ENCODE results near the gene RAI14. TPM values are rescaled to one million over a fixed set of nuclear protein-coding genes. Genes with fewer than 3 reads are reported as not detected.

Gene RAI14
- total RNA-seq, 1 experiment from 2014 or later = 25.5 TPM

DNA sequence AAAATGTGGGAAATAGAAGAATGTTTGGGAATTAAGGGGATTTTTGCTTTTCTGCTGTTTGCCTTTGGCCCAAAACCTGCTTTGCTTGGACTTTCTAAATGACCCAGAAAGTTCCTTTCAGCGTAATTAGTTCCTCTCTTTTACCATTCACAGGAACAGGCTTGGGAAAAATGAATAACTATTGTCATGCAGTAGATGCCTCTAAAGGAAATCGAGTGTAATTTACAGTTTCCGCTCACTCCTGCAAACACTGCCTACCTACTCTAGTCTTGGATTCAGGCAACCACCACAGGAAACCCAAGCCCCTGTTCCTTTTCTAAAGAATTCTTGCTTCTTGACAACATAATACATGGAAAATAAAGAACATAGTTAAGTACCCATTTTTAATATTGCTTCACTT, 207.8 kb downstream of the RAI14 start:
- DNase-seq (ENCODE audit: low spot score) = no peak
- in situ Hi-C loops (cut with HindIII; ENCODE audit: low sequenced_read_pairs) = no loop called here

DNA sequence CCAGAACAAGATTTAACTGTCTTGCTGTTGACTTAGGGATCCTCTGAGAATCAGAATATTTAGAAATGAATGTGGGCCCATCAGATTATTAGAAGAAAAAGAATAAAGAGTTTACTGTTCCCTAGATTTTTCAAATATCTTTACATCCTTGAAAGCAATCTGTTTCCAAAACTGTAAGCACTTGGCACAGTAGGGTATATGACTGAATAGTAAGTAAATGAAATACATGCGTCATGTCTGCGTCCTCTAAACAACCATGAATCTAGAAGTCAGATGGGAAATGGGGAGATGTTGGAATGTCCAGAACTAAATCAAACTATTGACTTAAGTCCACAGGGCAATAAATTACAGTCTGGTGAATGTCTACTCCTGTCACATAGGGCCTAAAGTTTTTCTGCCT, 209.0 kb downstream of the RAI14 start:
- no peak for DNase-seq (ENCODE audit: low spot score)
- in situ Hi-C loops (cut with HindIII; ENCODE audit: low sequenced_read_pairs) = no loop called here

DNA sequence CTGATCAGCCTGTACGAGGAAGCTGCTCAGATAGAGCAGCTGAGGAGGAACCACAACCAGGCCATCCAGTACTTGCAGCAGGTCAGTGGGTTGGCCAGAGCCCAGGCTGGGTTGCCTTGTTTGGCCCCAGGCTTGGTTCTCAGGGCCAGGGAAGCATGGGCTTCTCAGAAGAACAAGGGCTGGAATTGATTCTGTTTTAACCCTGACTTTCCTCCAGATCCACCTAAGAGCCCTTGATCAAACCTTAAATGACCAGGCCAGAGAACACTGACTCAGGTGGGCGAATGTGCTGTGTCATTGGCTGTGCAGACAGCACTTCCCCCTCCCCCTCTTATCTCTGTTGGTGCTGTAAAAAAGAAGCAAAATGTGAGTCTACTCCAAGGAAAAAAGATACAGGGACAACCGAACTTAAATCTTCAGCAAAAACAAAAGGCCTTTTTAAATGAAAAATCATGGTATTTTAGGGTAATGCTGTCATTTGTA, 210.9 kb downstream of the RAI14 start:
- DNase-seq (ENCODE audit: low spot score) = no peak
- in situ Hi-C loops (cut with HindIII; ENCODE audit: low sequenced_read_pairs) = no loop called here

DNA sequence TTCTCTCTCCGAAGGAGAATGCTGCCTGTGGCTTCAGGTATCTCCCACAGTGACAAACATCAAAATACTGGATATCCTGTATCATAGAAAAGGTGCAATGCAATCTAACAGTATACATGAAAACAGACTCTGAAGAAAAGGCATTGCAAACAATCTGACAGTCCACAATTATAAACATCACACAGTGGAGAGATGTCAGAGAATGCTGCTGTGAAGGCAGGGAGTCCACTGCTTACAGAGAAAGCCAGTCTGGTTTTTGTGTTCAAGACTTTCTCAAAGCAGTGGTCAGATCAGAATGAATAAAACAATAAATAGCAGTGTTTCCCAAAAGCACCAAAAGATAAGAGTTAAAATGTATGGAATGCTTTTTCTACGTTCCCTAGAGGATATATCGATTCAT, 211.5 kb downstream of the RAI14 start:
- DNase-seq (ENCODE audit: low spot score) = no peak
- in situ Hi-C loops (cut with HindIII; ENCODE audit: low sequenced_read_pairs) = no loop called here

DNA sequence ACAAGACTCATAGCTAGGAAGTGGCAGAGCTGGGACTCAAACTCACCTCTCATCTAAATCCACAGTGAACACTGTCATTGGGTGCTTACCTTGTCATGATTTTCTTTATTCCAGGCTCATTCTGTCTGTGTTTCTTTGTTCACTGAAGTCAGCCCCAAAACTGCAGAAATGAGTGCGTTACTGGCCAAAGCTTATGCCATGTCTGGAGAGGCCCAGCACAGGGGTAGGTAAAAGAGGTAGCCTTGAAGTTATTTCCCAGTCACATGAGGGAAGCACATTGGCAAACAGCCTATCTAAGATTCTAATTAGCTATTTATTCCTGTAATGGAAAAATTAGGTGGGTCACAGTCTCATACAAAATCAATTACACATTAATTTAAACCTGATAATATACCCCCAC, 212.7 kb downstream of the RAI14 start:
- in situ Hi-C loops (cut with HindIII; ENCODE audit: low sequenced_read_pairs) = no loop called here
- DNase-seq (ENCODE audit: low spot score) = no peak

DNA sequence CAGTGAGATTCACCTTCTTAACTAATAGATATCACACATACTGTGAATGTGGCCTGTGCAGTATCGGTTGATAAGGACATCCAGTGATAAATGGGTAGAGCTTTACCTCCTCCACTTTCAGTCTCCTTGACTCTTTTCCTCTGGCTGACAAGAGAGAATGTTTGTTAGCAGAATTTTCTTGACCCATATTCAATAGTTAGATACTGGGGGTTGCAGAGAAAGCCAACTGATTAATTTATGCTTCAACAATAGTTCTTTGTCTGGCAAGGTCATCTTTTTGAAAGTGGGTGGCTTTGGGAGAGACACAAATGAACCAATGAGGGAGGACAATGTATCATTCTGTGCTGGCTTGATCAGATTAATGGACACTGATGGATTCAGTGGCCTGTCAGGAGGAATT, 213.1 kb downstream of the RAI14 start:
- DNase-seq (ENCODE audit: low spot score) = no peak
- in situ Hi-C loops (cut with HindIII; ENCODE audit: low sequenced_read_pairs) = no loop called here

DNA sequence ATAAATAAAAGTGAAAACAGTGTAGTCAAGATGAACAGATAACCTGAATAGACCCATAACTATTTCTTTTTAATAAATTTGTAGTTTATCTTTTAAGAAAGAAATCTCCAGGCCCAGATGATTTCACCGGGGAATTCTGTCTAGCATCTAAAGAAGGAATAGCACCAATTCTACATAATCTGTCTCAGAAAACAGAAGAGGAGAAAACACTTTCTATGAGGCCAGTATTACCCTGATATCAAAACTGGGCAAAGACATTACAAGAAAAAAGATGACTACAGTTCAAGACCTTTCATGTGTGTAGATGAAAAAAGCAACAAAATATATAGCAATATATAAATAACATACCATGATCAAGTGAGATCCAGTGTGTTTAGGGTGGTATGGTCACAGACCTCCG, 214.3 kb downstream of the RAI14 start:
- in situ Hi-C loops (cut with HindIII; ENCODE audit: low sequenced_read_pairs) = no loop called here
- no peak for DNase-seq (ENCODE audit: low spot score)

DNA sequence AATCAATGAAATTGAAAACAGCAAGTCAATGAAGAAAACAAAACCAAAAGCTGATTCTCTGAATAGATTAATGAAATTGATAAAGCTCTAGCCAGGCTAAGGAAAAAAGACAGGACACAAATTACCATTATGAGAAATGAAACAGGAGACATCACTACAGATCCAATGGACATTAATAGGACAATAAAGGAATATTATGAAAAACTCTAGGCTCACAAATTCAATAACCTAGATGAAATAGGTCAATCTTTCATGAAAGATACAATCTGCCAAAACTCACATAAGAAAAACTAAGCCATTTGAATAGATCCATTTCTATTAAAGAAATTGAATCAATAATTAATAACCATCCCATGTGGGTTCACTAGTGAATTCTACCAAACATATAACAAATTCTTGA, 220.1 kb downstream of the RAI14 start:
- in situ Hi-C loops (cut with HindIII; ENCODE audit: low sequenced_read_pairs) = no loop called here
- no peak for DNase-seq (ENCODE audit: low spot score)

DNA sequence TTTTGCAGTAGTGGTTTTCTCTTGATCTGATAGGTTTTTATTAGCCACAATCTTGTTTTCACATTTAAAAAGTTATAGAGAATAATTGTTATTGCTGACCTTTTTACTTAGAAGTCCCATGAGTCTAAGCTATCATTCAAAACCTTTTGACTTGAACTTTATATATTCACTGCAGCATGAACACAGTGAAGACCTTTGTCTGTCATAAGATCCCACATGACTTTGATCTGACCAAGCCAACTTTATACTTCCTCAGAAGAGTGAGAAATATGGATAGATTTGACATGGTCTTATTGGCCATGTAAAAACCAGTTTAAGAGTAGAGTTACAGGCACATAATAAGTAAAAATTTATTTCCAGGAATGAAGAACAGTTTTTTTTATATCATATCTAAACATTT, 225.1 kb downstream of the RAI14 start:
- DNase-seq (ENCODE audit: low spot score) = no peak
- in situ Hi-C loops (cut with HindIII; ENCODE audit: low sequenced_read_pairs) = no loop called here

Other genes with a start within 250 kb of the RAI14 start
- not detected in 2 replicates for gene TTC23L, start 182.8 kb downstream of the RAI14 start, total RNA-seq (2014; rRNA removed; shearing (Covaris generic))